ENCODE data around the gene RPS27.
"Not testable (repeated sequence)": the region's sequence is repeated elsewhere in the genome, so short reads cannot be mapped to it uniquely, and the experiment has no call there.

The RPS27 gene

DNA sequence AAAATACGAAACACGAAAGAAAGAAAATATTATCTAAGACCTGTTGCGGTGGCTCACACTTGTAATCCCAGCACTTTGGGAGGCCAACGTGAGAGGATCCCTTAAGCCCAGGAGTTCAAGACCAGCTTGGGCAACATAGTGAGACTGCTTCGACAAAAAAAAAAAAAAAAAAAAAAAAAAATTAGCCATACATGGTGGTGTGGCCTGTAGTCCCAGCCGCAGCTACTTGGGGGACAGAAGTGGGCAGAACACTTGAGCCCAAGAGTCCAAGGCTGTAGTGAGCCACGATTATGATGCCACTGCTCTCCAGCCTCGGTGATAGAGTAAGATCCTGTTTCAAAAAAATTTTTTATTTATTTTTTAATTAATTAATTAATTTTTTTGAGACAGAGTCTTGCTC, 2.9 kb upstream of the RPS27 start:
- DNase-seq: no peak

DNA sequence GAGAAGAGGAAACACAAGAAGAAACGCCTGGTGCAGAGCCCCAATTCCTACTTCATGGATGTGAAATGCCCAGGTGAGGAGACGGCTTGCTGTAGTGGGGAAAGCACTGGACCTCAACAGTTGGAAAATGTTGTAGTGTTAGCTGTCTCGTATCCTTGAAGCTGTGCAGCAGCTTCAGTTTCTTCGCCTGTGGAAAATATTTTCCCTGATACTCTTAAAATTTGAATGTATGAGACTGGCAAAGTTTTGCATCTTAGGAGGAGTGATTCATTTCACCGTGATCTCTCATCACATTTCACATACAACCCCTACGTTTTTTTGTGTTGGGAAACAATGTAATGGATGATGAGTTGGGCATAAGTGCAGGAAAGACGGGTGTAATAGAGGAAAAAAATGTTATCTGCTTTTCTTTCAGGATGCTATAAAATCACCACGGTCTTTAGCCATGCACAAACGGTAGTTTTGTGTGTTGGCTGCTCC, 629 bp downstream of the RPS27 start:
- DNase-seq: no peak

DNA sequence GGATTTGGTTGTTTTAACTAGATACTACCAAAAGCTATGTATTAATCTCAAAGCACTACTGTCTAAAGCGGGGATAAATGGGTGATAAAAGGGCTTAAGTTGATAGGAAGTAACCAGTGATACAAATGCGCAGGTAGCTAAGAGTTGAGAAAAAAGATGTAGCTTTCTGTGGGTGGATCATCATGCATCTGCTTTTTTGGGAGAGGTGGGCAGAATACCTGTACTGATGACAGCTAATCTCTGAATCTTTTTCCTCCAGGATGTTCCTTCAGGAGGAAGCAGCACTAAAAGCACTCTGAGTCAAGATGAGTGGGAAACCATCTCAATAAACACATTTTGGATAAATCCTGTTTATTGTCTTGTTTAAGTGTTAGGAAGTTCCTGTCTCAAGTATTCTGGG, 1.2 kb downstream of the RPS27 start:
- no peak for DNase-seq

DNA sequence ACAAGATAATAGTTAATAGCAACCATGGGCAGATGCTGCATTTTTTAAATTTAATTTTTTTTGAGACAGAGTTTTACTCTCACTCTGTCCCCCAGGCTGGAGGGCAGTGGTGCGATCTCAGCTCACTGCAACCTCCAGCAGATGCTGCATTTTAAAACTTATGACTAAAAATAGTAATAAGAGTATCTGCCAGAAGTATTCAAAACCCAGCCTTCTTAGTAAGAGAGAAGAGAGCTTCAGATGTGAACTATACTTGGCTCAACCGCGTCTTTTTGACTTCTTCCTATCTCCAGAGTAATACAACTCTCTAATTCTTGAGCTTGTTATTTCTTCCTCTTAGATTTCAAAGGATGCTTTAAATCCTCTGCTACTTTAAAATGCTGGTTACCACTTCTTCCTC, 4.6 kb downstream of the RPS27 start:
- no peak for DNase-seq

DNA sequence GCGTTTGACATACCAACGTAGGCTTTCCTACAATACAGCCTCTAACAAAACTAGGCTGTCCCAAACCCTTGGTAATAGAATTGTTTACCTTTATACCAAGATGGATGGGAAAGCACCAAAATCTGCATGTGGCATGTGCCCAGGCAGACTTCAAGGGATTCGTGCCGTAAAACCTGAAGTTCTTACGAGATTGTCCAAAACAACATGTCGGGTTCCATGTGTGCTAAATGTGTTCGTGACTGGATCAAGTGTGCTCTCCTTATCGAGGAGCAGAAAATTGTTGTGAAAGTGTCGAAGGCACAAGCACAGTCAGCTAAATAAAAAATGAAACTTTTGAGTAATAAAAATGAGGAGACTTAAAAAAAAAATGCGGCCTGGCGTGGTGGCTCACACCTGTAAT, 5.1 kb downstream of the RPS27 start:
- DNase-seq: no peak

DNA sequence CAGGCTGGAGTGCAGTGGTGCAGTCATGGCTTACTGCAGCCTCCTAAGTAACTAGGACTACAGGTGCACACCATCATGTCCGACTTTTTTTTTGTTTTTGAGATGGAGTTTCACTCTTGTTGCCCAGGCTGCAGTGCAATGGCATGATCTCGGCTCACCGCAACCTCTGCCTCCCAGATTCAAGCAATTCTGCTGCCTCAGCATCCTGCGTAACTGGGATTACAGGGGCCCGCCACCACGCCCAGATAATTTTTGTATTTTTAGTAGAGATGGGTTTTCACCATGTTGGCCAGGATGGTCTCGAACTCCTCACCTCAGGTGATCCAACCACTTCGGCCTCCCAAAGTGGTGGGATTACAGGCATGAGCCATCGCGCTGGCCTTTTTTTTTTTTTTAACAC, 6.3 kb downstream of the RPS27 start:
- DNase-seq: not testable (repeated sequence)

DNA sequence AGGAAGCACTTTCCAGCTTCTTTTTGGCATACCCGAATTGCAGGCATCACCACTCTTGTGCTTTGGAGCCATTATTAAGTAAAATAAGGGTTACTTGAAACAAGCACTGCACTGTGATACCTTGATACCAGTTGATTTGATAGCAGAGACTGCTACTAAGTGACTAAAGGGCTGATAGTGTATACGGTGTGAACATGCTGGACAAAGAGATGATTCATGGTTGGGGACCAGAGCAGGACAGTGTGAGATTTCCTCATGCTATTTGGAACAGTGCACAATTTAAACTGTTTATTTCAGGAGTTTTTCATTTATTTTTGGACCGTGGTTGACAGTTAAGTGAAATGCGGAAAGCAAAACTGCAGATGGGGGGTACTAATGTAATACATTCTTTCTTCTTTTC, 9.9 kb downstream of the RPS27 start:
- no peak for DNase-seq

DNA sequence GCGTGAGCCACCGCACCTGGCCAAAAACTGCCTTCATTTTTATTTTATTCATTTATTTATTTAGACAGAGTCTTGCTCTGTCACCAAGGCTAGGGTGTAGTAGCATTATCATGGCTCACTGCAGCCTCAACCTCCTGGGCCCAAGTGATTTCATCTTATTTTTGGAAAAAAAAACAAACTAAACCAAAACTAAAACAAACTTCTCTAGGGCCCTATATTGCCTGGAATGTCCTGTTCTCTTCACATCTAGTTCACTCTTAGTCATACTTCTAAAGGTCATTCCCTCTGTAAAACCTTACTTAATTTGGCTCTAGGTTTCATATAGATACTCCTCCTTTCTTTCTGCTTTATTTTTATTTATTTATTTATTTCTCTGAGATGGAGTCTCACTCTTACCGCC, 15.6 kb downstream of the RPS27 start:
- no peak for DNase-seq

DNA sequence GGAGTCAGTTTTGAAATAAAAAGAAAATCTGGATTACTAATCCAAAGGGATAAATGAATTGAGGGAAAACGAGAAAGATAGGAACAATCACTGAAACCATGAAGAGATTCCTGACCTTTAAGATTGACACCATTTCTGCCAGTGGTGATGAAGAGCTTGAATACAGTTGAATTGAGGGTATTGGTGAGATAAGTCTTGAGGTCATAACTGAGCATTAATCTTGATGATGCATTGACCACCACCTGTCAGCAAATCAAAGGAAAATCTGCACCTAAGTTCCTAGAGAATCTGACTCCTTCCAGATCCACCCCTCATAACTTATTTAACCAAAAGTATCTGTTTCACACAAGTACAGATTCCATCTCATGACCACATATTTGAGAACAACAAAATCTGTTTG, 21.6 kb downstream of the RPS27 start:
- DNase-seq: no peak

DNA sequence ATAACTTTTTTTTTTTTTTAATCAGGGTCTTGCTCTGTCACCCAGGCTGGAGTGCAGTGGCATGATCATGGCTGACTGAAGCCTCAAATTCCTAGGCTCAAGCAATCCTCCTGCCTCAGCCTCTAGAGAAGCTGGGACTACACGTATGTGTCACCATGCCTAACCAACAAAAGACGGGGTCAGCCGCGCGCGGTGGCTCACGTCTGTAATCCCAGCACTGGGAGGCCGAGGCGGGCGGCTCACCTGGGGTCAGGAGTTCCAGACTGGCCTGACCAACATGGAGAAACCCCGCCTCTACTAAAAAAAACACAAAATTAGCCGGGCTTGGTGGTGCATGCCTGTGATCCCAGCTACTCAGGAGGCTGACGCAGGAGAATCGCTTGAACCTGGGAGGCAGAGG, 22.0 kb downstream of the RPS27 start:
- DNase-seq: not testable (repeated sequence)

DNA sequence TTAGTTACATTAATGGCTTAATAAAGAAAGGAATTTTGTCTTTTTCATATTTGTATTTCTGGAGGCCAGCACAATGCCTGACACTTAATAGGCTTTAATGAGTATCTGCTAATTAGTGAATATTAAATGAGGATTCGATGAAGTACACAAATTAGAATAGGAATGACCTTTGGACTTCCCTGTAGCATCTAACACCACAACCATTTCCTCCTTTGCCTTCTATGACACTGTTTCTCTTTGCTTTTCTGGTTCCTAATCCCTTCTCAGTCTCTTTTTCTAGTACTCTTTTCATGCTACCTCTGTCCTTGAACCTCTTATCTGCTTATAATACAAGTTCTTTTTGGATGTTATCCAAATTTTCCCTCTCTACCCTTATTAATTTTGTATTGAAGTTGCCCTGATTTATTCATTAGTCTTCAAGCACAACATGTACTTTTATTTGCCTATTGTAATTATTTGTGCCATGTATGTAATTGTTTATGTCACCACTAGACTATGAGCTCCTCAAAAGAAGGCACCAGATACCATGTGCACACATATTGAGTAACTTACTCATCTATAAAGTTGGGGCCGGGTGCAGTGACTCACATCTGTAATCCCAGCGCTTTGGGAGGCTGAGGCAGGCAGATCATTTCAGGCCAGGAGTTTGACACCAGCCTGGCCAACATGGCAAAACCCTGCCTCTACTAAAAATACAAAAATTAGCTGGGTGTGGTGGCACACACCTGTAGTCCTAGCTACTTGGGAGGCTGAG, 23.8 kb downstream of the RPS27 start:
- DNase-seq: no peak

DNA sequence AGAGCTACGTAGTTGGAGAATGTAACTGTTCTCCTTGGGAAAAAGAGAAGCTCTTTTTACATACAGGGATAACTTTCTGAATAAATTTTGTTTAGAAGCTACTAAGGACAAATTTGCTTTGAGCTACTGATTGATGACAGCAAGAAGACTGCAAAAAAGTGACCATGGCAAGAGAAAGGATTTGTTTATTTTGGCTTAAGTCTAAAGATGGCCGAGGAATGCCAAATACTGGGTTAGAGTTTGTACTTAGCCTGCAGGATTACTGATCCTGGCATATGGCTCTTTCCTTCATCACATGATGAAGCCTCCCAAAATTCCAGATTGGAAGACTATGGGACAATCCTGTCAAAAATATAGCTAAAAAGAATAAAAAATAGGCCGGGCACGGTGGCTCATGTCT, 28.7 kb downstream of the RPS27 start:
- no peak for DNase-seq

DNA sequence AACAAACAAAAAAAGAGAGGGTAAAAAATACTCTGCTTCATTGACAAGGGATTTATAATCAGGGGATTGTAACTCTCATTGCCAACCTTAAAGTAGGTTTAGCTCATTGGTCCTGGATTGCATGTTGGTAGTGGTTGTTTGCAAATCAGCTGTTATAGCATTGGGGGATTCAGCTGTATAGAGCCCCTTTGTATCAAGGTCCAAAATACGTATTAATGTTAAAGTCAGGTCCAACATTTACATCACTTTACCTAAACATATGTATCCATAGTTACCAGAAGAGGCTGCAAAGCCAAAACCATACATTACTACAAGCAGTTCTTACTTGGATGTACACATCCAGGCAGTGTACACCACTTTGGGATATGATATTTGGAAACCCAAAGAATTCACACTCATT, 29.4 kb downstream of the RPS27 start:
- DNase-seq: no peak

DNA sequence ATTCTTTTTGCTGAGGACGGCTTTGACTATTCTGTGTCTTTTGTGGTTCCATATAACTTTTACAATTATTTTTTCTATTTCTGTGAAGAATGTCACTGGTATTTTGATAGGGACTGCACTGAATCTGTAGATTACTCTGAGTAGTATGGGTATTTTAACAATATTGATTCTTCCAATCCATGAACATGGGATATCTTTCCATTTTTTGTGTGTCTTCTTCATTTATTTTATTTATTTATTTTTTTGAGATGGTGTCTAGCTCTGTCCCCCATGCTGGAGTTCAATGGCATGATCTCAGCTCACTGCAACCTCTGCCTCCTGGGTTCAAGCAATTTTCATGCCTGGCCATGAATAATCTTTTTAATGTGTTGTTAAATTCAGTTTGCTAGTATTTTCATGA, 43.1 kb downstream of the RPS27 start:
- not testable (repeated sequence) for DNase-seq
